ENCODE results near the gene HTR4.

DNA sequence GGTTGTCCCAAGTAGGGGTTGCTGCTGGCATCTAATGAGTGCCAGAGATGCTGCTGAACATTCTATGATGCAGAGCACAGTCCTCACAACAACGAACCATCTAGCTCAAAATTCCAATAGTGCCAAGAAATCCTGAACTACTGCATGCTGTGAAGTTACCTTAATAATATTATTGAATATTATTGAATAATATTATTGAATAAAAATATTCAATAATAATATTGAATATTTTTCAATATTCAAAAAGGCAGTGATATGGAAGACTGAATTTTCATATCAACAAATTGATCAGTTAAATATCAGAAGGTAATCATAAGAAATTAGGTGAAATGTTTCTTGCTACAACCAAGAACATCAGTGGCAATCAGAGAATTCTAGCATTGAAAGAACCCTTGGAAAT lies 2.8 kb downstream of the HTR4 start:
- TF ChIP-seq EZH2 (IDR thresholded peaks at IDR 0.05) (no peak), JUND (IDR thresholded peaks at IDR 0.05) (no peak), CEBPB (IDR thresholded peaks at IDR 0.05; ENCODE audit: low read depth) (no peak)
- TF ChIP-seq, protein P1, sequence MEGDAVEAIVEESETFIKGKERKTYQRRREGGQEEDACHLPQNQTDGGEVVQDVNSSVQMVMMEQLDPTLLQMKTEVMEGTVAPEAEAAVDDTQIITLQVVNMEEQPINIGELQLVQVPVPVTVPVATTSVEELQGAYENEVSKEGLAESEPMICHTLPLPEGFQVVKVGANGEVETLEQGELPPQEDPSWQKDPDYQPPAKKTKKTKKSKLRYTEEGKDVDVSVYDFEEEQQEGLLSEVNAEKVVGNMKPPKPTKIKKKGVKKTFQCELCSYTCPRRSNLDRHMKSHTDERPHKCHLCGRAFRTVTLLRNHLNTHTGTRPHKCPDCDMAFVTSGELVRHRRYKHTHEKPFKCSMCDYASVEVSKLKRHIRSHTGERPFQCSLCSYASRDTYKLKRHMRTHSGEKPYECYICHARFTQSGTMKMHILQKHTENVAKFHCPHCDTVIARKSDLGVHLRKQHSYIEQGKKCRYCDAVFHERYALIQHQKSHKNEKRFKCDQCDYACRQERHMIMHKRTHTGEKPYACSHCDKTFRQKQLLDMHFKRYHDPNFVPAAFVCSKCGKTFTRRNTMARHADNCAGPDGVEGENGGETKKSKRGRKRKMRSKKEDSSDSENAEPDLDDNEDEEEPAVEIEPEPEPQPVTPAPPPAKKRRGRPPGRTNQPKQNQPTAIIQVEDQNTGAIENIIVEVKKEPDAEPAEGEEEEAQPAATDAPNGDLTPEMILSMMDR (IDR thresholded peaks at IDR 0.05 in 2 of 3, conservative IDR thresholded peaks at IDR 0.05 in 1 of 3; ENCODE audit: borderline replicate concordance in 1 of 3, insufficient read depth in 1 of 3, low read depth in 2 of 3, low read length in 2 of 3), result no peak
